A549 (cell line): ENCODE measurements around the gene TRIO. TPM values are rescaled to one million over a fixed set of nuclear protein-coding genes. Genes with fewer than 3 reads are reported as not detected.

Source experiments
- ATAC-seq, 2 experiments: fragments of 200-7000 bp in 1 of 2; fragments of >200 bp in 1 of 2; cut with Nextera tagmentation in 1 of 2; cut with Tn5 transposase in 1 of 2; 3 replicates each; pipeline versions ENCODE4 v1.8.0 to v1.9.1; 2018 to 2020; ENCODE audit warnings: mild to moderate bottlenecking in 1 of 2, moderate library complexity in 1 of 2
- CTCF ChIA-PET: fragments of 300-600 bp; sonication (Branson Sonifier 250); formaldehyde crosslinking; extraction: SDS; loops from one replicate; lab custom pipeline; 2021; ENCODE audit warnings: antibody characterized with exemption, inconsistent platforms; lab: Yijun Ruan, JAX
- POLR2A ChIA-PET: fragments of 350-600 bp; formaldehyde crosslinking; extraction: SDS; loops from one replicate; lab custom pipeline; 2021; ENCODE audit warnings: antibody characterized with exemption, inconsistent platforms; lab: Yijun Ruan, JAX
- DNase-seq, 2 experiments: peaks; one replicate each; pipeline versions ENCODE4 v3.0.0 to v3.0.0-alpha.2; 2011 to 2016; ENCODE audit warnings: low read depth in 1 of 2, low spot score in 1 of 2
- FAIRE-seq: peaks from 2 replicates; lab custom pipeline; 2011; peaks lifted over from hg19 to GRCh38; lab: Jason Lieb, UNC
- H3K27ac ChIP-seq, 2 experiments: fragments of >200 bp; sonication (Bioruptor Twin); formaldehyde crosslinking; 3 replicates each; pipeline ENCODE4 v1.5.1; 2016 to 2017
- H3K4me1 ChIP-seq: fragments of >200 bp; sonication (Bioruptor Twin); formaldehyde crosslinking; 3 replicates; pipeline ENCODE4 v1.6.1; 2016
- H3K4me2 ChIP-seq: fragments of >200 bp; sonication (Bioruptor Twin); formaldehyde crosslinking; 3 replicates; pipeline ENCODE4 v1.6.1; 2016
- H3K4me3 ChIP-seq: fragments of >200 bp; sonication (Bioruptor Twin); formaldehyde crosslinking; 3 replicates; pipeline ENCODE4 v1.5.1; 2016
- H3K9me3 ChIP-seq: fragments of >200 bp; sonication (Bioruptor Twin); formaldehyde crosslinking; 3 replicates; pipeline ENCODE4 v1.6.1; 2016
- ATOH8 ChIP-seq: fragments of 250-450 bp; sonication (Bioruptor Pico); IDR thresholded peaks from 2 replicates; pipeline ENCODE4 v1.5.0; 2020; ENCODE audit warnings: low read depth, mild to moderate bottlenecking, moderate library complexity
- CBX2 ChIP-seq: fragments of 200-600 bp; sonication (generic); IDR thresholded peaks from 2 replicates; pipeline ENCODE4 v1.6.1; 2016; ENCODE audit warnings: low read depth, mild to moderate bottlenecking, borderline replicate concordance
- CBX8 ChIP-seq: fragments of 200-600 bp; sonication (generic); IDR thresholded peaks from 2 replicates; pipeline ENCODE4 v1.6.1; 2016
- CEBPB ChIP-seq, 2 experiments: fragments of >200 bp in 1 of 2; sonication (Bioruptor Twin) in 1 of 2; formaldehyde crosslinking in 1 of 2; IDR thresholded peaks; 2 replicates each; pipeline ENCODE4 v1.6.1; 2012 to 2016
- CHD4 ChIP-seq: fragments of 200-600 bp; sonication (generic); IDR thresholded peaks from 2 replicates; pipeline ENCODE4 v1.6.1; 2016; ENCODE audit warnings: antibody characterized with exemption, mild to moderate bottlenecking, borderline replicate concordance
- E2F6 ChIP-seq: IDR thresholded peaks from 2 replicates; pipeline ENCODE4 v1.6.1; 2012; ENCODE audit warnings: low read depth, borderline replicate concordance
- EHF ChIP-seq: fragments of 250-450 bp; sonication (Bioruptor Pico); IDR thresholded peaks from 2 replicates; pipeline ENCODE4 v1.5.0; 2020; ENCODE audit warnings: mild to moderate bottlenecking
- FOSB ChIP-seq: fragments of 250-450 bp; sonication (Bioruptor Pico); IDR thresholded peaks from 2 replicates; pipeline ENCODE4 v1.5.0; 2020; ENCODE audit warnings: mild to moderate bottlenecking, moderate library complexity
- HOXB5 ChIP-seq: fragments of 250-450 bp; sonication (Bioruptor Pico); IDR thresholded peaks from 2 replicates; pipeline ENCODE4 v1.5.0; 2020; ENCODE audit warnings: mild to moderate bottlenecking, moderate library complexity
- JUN ChIP-seq, 2 experiments: fragments of >200 bp; sonication (Bioruptor Twin); formaldehyde crosslinking; IDR thresholded peaks; 2 replicates in 1 of 2; 3 replicates in 1 of 2; pipeline ENCODE4 v1.6.1; 2016 to 2017
- MAFK ChIP-seq: fragments of 450-650 bp; IDR thresholded peaks from 2 replicates; pipeline ENCODE4 v1.6.1; 2014; ENCODE audit not compliant: partially characterized antibody
- MAX ChIP-seq: IDR thresholded peaks from 2 replicates; pipeline ENCODE4 v1.6.1; 2012
- MAZ ChIP-seq: fragments of 150-350 bp; IDR thresholded peaks from 2 replicates; pipeline ENCODE4 v1.6.1; 2014; ENCODE audit warnings: antibody characterized with exemption, low read depth, low read length, borderline replicate concordance
- NFE2L2 ChIP-seq: fragments of 150-350 bp; conservative IDR thresholded peaks from 2 replicates; pipeline ENCODE4 v1.6.1; 2014; ENCODE audit warnings: low read length
- NPAS2 ChIP-seq: fragments of 250-450 bp; sonication (Bioruptor Pico); IDR thresholded peaks from 2 replicates; pipeline ENCODE4 v1.8.0; 2022; ENCODE audit warnings: mild to moderate bottlenecking, moderate library complexity, borderline replicate concordance
- NR3C1 ChIP-seq: fragments of >200 bp; sonication (Bioruptor Twin); formaldehyde crosslinking; IDR thresholded peaks from 3 replicates; pipeline ENCODE4 v1.6.1; 2017
- RAD21 ChIP-seq, 2 experiments: fragments of >200 bp in 1 of 2; sonication (Bioruptor Twin) in 1 of 2; formaldehyde crosslinking in 1 of 2; IDR thresholded peaks in 1 of 2; conservative IDR thresholded peaks in 1 of 2; 2 replicates in 1 of 2; 3 replicates in 1 of 2; pipeline ENCODE4 v1.6.1; 2012 to 2018; ENCODE audit warnings: inconsistent platforms in 1 of 2
- REST ChIP-seq: fragments of 200-600 bp; sonication (generic); IDR thresholded peaks from 2 replicates; pipeline ENCODE4 v1.6.1; 2016; ENCODE audit warnings: antibody characterized with exemption, mild to moderate bottlenecking, moderate library complexity
- RNF2 ChIP-seq: fragments of 200-600 bp; sonication (generic); IDR thresholded peaks from 2 replicates; pipeline ENCODE4 v1.6.1; 2016; ENCODE audit warnings: low read depth, mild to moderate bottlenecking, antibody characterized with exemption, moderate library complexity, borderline replicate concordance
- SREBF2 ChIP-seq: fragments of 450-650 bp; IDR thresholded peaks from 2 replicates; pipeline ENCODE4 v1.6.1; 2014; ENCODE audit warnings: mild to moderate bottlenecking, moderate library complexity
- TP53 ChIP-seq: fragments of 250-450 bp; sonication (Bioruptor Pico); IDR thresholded peaks from 2 replicates; pipeline ENCODE4 v1.5.0; 2021; ENCODE audit warnings: mild to moderate bottlenecking, moderate library complexity
- USF2 ChIP-seq: fragments of 450-650 bp; IDR thresholded peaks from 2 replicates; pipeline ENCODE4 v1.6.1; 2014; ENCODE audit warnings: antibody characterized with exemption
- WGBS: methylation state at CpG from one replicate; pipeline ENCODE4 v1.1.6; 2017; ENCODE audit errors: missing lambda C conversion rate; 5-methylcytosine and 5-hydroxymethylcytosine counted together
- polyA plus RNA-seq, 4 experiments: library from polyadenylated mRNA; depleted of rRNA in 3 of 4; stranded (reverse); fragments of >200 nt; fragmentation: RNase III in 1 of 4; extraction: RNeasy Plus Mini Kit Qiagen cat#74134 plus additional on column Dnase treatment in 1 of 4; gene quantifications; 2 replicates in 3 of 4; 3 replicates in 1 of 4; pipeline ENCODE4 v1.2.3, GENCODE V29; 2011 to 2017

TRIO gene
- polyA plus RNA-seq, 2 of the 4 experiments (the other 2 are of a cell fraction) = 47.5 to 79.0 TPM

- CTCF ChIA-PET = interaction anchor here (1.5 kb wide), 1 partner anchor 65 kb away, joined by 3 read pairs; the partner anchor contains the start of gene OTULINL
- WGBS = 36% methylated on average over 3 of the region's 3 CpGs
- ATAC-seq = no peak
- TF ChIP-seq MAX = no peak
- no peak for TF ChIP-seq MAZ
- no peak for TF ChIP-seq TP53
- no peak for TF ChIP-seq MAFK
- no peak for TF ChIP-seq REST
- no peak for TF ChIP-seq SREBF2
- no peak for TF ChIP-seq HOXB5 (CRISPR knock-in tag)
- TF ChIP-seq ATOH8 (CRISPR knock-in tag) = no peak
- TF ChIP-seq RNF2 = no peak
- TF ChIP-seq CEBPB (IDR thresholded peaks at IDR 0.05) = no peak
- no peak for TF ChIP-seq FOSB (CRISPR knock-in tag)
- no peak for TF ChIP-seq USF2
- TF ChIP-seq E2F6 = no peak
- no peak for FAIRE-seq
- Histone ChIP-seq H3K27ac (no peak overlapping the region), H3K9me3 (peaks cover 8% of the 10 kb centered on the region; the same call in 1 of the 3 replicates), H3K4me1 (no peaks in the 10 kb centered on the region), H3K4me3 (no peak overlapping the region), H3K4me2 (no peak overlapping the region)
- no peak for DNase-seq
- POLR2A ChIA-PET = no interaction called here
Measured at GRCh38 chr5:14516901-14517300, 373.8 kb downstream of the TRIO start.

GRCh38 chr5:14518638-14519037 lies 375.5 kb downstream of the TRIO start:
- 82% methylated on average over 7 of the region's 7 CpGs for WGBS
- no peak for TF ChIP-seq NFE2L2
- no peak for TF ChIP-seq RAD21 (conservative IDR thresholded peaks at IDR 0.05 in 1 of 2, IDR thresholded peaks at IDR 0.05 in 1 of 2)
- TF ChIP-seq CBX8 = no peak
- TF ChIP-seq MAFK = no peak
- no peak for TF ChIP-seq NPAS2 (CRISPR knock-in tag)
- no peak for TF ChIP-seq JUN (IDR thresholded peaks at IDR 0.05)
- no peak for TF ChIP-seq CBX2
- no peak for TF ChIP-seq EHF (CRISPR knock-in tag)
- TF ChIP-seq CHD4 = no peak
- no peak for TF ChIP-seq USF2
- no peak for TF ChIP-seq NR3C1
- no peak for TF ChIP-seq FOSB (CRISPR knock-in tag)
- no peak for TF ChIP-seq SREBF2
- H3K4me1 ChIP-seq = no peaks in the 10 kb centered on the region
- FAIRE-seq (no peak), ATAC-seq (no peak), DNase-seq (no peak)
- POLR2A ChIA-PET = no interaction called here
- no peak overlapping the region for H3K27ac ChIP-seq
- CTCF ChIA-PET = interaction anchor here (0.7 kb wide), 1 partner anchor 14 kb away, joined by 3 read pairs; no protein-coding TSS in a partner anchor
- no peak overlapping the region for H3K4me3 ChIP-seq
- no peak overlapping the region for H3K4me2 ChIP-seq
- H3K9me3 ChIP-seq = peaks cover 8% of the 10 kb centered on the region; the same call in 1 of the 3 replicates
